GM18867 (cell line): Measurements from ENCODE around the gene LDLRAD4.
A peak's percentile ranks its signal among the peaks of the same experiment; 100 is the strongest.

Source experiments
- ATAC-seq: cut with Tn5 transposase; IDR thresholded peaks from one replicate; pipeline ENCODE4 v1.9.1; 2021; ENCODE audit warnings: mild to moderate bottlenecking, moderate library complexity; ENCODE audit not compliant: unreplicated experiment

The LDLRAD4 gene

GRCh38 chr18:13366962-13367892 is 148.7 kb downstream of the LDLRAD4 start:
- ATAC-seq, result no peak

GRCh38 chr18:13368080-13368813 is 149.7 kb downstream of the LDLRAD4 start:
- ATAC-seq, result no peak

GRCh38 chr18:13369353-13369752 is 150.8 kb downstream of the LDLRAD4 start:
- ATAC-seq, result no peak

GRCh38 chr18:13369756-13370510 is 151.4 kb downstream of the LDLRAD4 start:
- ATAC-seq, result no peak

- no peak for ATAC-seq
Observed at GRCh38 chr18:13370995-13371625, 152.6 kb downstream of the LDLRAD4 start.

- no peak for ATAC-seq
Observed at GRCh38 chr18:13371689-13372418, 153.3 kb downstream of the LDLRAD4 start.

GRCh38 chr18:13372531-13372951 is 154.0 kb downstream of the LDLRAD4 start:
- ATAC-seq, result no peak

- ATAC-seq, result no peak
Observed at GRCh38 chr18:13374096-13374467, 155.5 kb downstream of the LDLRAD4 start.

GRCh38 chr18:13374468-13375301 is 156.1 kb downstream of the LDLRAD4 start:
- ATAC-seq, result no peak

- ATAC-seq, result peak; percentile 75
Observed at GRCh38 chr18:13375302-13376255, 157.0 kb downstream of the LDLRAD4 start.

GRCh38 chr18:13376298-13376840 is 157.8 kb downstream of the LDLRAD4 start:
- no peak for ATAC-seq

- ATAC-seq, result no peak
Observed at GRCh38 chr18:13376841-13377351, 158.3 kb downstream of the LDLRAD4 start.

- no peak for ATAC-seq
Observed at GRCh38 chr18:13377496-13377895, 158.9 kb downstream of the LDLRAD4 start.

GRCh38 chr18:13378150-13378549 is 159.6 kb downstream of the LDLRAD4 start:
- no peak for ATAC-seq

GRCh38 chr18:13379062-13379865 is 160.7 kb downstream of the LDLRAD4 start:
- ATAC-seq, result no peak

- ATAC-seq, result no peak
Observed at GRCh38 chr18:13379930-13380690, 161.6 kb downstream of the LDLRAD4 start.
